HG03039 (cell line): ENCODE data around the gene GCG.

Experiments
- ATAC-seq: cut with Tn5 transposase; IDR thresholded peaks from one replicate; pipeline ENCODE4 v1.9.1; 2021; ENCODE audit warnings: mild to moderate bottlenecking, moderate library complexity; ENCODE audit not compliant: unreplicated experiment

Gene GCG

DNA sequence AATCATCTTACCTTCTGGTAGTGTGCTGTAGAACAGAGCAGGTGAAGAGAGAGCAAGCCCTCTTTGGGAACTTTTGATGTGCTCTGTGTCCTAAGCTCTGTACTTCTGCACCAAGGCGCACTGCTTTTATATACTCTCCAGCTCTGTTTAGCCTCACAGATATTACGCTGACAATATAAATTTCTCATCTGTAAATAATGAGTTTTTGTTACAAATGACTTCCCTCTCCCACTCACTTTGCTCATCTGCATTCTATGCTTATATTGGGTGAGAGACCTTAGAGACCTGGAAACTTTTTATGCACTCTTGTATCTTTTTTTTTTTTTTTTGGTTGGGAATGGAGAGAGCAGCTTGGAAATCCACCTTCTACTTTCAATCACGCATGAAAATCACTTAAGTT lies at the start of gene GCG:
TSS of gene GCG (minus strand) at position 101 of the 400 bp plus-strand sequence. CDS start 3,069 bp downstream, outside the sequence.
- ATAC-seq = no peak

DNA sequence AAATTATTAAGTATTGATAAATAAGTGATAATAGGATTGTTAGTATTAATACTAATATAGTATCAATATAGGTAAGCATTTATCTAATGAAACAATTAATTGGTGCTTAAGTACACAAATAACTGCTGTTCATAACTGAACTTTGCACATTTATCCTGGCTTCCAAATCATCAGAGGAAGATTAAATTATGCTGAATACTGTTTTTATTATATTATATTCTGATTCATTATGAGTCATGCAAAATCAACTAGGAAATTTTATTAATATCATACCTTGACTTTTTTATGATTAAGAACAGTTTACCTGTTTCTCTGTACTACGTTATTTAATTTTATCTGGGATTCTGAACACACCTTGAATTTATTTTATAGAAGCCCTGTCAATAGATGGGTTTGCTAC lies 48.6 kb upstream of the GCG start:
- no peak for ATAC-seq

DNA sequence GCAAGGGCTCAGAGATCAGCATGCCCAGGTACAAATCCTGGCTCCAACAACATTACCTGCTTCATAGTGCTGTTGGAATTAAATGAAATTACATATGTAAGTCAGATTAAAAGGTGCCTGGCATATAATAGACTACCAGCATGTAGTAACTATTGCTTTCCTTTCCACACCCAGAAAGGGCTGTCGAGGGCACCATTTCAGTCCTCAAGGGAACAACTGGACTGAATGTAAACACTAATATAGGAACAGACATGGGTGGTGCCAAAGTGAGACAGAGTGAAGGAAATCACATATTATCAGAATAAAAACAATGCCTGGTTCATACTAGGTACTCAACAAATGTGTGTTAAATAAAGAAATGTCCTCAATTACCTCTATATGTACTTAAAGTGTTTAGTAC lies 47.9 kb upstream of the GCG start:
- no peak for ATAC-seq

DNA sequence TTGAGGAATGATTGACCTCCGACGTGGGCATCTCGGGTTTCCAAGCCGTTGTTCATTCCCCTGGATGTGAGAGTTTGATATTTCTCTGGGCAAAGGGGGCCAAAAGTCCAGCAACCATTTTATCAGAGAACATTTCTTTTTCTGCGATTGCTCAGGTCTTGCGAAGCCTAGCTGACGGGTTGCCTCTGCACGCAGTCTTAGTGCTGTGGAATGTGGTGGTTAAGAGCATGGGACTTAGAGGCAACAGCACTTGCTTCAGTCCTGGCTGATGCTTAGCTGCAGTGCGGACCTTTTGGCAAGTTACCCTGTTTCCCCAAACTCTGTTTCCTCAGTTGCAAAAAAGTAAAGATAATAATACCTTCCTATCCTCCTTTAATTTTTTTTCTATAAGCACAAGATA lies 46.2 kb upstream of the GCG start:
- no peak for ATAC-seq

DNA sequence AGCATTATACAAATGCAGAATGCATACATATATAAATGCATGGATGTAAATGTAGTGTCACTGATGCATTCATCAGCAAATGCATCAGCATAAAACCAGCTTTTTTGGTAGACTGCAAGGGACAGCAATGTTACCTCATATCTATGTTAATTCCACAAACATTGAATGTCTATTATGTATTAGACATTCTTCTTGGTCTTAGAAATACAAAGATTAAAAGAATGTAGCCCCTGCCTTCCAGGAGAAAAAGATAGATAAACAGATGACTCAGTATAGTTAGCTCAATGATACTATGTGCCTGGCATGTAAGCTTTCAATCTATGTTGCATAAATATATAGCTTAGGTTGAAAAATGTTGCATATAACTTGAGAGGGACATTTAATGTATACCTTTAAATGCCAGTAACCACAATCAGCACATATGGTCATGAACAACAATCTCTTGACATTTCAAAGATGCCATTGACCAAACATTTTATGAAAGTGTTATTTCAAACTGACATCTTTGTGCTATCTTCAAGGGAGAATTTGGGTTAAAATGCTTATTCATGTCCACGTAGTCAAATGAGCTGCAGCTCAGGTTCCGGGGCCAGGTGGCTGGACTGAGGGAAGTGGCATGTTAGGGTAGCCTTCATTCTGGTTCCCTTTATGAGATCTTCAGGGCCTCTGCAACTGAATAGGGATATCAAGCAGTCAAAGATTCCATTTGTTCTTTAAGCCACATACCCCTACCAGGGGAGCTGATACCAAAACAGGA lies 45.2 kb upstream of the GCG start:
- ATAC-seq = no peak

DNA sequence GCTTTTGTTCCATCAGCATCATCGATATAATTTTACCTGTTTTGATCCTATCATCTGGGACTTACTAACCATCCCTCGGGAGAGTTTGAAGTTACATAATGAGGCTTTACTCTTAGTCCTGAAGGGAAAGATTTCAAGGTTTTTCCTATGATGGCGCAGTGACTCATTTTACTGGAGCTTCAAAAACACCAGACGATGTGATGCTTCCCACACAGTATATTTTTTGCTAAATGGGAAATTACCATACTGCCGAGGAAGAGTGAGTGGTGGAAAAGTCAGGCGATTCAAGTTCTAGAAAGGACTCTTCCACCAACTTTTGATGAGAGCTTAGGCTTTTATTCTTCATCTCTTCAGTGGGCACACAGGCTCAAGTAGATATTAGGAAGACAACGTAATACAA lies 44.6 kb upstream of the GCG start:
- no peak for ATAC-seq

DNA sequence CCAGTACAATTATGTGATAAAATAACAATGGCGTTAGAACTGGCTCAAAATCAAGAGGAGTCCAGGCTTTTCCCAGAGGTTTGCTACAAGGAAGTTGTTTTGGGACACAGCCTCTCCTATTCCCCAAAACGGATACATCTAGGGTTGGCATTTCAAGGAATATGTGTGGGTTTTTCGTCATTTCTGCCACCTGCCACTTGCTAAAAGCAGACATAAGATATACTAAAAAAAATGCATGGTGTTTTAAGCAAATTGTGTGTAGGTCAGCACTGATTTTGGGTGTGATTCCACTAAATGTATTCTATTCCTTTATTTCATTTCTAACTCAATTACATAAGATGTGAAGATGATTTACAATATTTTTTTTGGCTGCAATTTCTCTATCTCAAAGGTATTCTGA lies 36.4 kb upstream of the GCG start:
- no peak for ATAC-seq

DNA sequence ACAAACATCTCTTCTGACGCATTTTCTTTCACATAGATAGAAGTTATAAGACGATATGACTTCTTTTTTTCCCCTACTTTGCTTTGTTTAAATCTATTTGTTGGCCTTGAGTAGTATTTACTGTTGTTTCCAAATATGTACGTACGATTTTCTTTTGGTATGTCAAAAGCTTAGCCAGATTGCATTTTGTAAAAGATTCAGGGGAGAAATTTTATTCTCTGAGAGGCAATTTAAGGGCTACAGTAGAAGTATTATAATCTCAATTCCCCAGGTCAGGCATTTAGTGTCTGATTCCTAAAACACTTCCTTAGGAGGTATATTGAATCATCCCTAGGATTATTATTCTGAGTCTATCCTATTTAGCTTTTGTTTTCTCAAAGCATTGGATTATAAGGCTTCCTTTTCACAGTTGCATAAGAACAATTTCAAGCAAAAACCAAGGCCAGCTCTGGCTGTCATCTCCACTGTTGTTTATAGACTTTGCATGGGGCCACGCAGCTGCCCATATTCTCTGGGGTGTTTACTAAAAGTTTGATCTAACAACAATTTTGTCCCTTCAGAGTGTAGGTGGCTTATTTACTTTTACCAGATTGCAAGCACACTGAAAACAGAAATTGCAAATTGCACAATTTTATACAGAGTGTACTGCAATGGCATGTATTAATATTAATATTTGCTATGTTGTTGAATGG lies 33.6 kb upstream of the GCG start:
- no peak for ATAC-seq

DNA sequence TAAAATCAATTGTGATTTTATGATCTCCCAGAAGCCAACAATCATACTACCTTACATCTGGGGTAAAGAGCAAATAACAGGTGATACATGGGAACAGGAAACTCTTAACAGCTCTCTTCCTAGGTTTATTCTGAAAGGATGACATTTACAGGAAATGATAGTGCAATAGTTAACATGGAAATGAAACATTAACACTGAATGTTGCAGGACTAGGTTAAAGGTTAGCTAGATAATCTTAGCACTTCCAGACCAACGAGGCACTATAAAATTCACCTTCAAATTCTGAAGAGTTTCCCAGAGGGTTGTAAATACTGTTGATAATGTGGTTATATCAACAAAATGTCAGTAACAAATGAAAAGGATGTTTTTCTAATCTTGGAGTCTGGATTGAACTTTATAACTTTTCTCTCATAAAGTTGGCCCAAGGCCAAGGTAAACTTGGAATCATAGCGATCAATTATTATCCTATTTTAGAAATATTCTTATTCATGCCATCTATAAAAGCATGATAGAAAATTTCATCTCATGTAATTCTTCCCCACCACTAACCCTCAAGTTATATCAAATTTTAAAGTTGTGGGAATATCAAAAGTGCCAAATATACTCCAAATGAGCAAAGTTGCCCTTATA lies 32.9 kb upstream of the GCG start:
- no peak for ATAC-seq

DNA sequence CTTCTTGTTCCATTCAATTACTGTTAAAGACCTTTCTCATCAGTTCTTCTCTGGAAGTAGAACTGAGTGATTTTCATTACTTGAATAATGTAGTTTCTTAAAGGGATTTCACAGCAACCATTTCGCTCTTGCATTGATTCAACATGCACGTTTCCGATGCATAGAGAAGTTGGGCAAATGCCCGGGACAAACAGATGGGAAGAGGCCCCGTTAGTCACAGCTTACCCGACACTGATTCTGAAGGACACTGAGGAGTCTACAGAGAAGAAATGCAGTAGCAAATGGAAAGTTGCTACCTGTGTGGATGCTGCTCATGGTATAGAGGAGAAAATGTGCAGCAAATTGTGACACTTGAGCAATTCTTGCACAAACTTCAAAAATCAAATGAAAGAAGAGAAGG lies 32.3 kb upstream of the GCG start:
- no peak for ATAC-seq

DNA sequence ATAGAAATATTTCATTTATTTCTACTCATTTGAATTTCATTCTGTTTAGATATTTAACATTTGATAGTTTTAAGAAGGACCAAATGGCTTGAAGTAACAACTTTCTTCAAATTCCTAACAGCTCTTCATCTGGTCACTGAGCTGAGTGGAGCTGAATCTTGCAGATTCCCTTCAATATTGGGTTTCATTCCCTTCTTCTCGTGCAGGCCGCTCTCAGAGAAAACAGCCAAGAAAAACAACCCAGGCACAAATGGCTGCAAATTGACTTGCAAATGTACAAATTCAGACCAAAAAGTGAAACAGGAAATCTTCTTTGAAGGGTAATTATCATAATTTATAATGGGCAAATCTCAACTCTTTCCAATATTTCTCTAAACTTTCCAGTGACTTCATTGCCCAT lies 30.3 kb upstream of the GCG start:
- ATAC-seq = no peak

DNA sequence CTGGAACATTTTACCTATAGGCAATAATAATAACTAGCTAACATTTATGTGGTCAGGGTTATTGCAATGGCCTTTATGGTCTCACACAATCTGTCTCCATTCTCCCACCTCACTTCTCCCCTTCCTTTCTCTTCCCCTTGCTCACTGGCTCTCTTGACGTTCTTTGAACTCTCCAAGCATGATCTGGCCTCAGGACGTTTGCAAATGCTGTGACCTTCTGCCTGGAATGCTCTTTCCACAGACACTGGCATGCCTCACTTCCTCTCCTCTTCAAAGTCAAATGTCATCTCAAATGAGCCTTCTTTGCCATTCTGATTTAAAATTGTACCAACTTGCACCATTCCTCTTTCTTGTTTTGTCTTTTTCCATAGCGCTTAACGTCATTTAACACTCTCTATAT lies 25.3 kb upstream of the GCG start:
- no peak for ATAC-seq

DNA sequence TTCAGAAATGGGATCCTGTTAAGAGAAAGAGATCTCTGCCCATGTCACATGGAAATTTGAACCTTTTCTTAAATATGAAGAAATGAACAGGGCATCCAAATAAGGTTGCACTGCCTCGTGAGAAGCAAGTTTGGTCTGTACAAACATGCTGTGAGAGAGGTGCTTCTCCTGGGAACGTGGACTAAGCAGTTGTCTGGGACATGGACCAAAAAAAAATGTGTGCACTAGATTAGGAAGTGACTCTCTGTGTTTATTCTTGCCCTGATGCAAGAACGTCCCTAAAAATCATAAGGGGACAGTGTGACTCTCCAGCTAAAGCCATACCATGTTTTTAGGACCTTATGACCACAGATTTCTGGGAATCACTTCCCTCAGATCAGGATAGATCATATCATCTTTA lies 23.7 kb upstream of the GCG start:
- no peak for ATAC-seq

DNA sequence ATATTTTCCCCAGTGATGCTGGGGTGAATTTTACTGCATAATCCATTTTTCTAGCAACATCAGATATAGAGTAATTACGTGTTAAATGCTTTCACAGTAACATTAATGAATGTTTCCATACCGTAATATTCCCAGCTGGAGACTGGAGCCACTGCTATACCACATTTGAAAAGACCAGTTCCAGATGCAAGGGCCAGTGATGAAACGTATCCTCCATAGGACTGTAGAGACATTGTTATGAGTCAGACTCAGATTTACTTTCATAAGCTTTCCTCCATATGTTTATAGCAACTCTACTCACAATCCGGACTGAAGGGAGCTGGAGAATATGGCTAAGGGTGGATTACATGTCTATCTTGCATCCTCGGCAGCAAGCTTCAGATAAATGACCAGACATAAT lies 22.7 kb upstream of the GCG start:
- no peak for ATAC-seq

DNA sequence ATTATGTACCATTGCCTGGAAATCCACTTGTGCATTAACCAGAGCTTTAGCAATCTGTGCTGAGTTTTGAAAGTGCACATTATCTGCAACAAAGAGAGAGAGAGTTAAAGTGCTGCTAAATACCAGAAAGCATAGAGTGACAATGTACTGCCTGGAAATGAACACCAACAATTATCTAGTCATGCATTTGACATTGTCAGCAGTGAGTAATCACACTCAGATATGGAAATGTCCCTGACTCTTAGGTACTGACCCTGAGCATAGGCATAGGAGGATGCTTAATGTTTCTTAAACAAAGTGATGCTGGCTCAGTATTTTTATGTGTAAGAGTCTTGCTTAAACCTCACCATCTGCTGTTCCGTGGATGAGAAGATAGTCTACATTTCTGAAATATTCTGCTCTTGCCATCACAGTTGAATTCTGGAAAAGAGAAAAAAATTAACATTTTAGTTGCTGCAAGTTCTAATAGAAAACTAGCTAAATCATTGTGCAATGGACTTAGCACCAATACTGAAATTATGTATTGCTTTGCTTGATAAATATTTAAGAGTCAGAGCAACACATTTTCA lies 20.8 kb upstream of the GCG start:
- no peak for ATAC-seq

DNA sequence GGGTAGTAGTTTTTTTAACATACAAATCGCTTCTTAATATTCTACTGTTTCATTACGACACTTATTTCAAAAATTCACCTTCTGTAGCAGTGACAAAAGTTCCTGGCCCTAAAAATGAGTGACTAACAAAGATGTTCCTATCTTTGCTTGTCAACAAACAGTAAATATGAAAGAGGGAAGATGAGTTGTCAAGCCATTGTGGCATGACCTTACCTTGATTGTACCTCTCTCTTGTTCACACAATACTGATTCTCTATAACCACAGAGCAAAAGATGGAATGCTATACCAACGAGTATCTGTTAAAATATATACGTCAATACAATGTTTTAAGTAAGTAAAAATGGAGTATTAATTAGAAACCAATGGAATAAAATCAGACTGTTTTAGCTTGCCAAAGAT lies 14.7 kb upstream of the GCG start:
- no peak for ATAC-seq

DNA sequence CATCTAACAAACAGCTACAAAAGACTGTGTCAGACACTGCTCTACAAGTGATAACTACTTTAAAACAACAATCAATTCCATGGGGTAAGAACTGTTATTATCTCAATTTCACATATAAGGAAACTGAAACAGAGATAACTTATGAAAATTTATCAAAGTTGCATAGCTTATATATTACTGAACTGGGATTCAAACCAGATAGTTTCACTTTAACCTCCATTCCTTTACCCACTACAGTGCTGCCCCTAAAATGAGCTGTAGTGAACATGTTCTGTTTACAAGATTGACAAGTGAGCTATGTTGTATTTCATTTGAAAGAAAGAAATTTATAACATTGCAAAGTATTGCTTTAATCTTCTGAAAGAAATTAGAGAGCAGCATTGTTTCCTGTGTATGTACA lies 14.1 kb upstream of the GCG start:
- no peak for ATAC-seq

DNA sequence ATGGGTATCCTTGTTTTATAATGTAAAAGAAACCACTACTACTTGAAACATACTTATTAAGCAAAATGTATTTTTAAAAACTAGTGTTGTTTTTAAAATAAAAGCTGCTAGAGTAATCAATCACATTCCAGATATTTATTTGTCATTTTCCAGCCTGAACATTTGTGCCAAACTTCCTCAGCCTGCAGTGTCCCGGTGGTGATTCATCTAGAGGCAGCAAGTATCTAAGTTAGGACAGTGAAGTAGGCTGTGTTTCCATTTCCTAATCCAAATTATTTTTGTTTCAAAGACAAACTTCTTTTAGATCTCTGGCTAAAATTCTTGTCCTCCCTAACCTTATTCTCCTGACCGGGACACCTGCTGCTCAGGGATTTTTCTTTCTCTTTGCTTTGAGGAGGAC lies 12.8 kb upstream of the GCG start:
- ATAC-seq = no peak

DNA sequence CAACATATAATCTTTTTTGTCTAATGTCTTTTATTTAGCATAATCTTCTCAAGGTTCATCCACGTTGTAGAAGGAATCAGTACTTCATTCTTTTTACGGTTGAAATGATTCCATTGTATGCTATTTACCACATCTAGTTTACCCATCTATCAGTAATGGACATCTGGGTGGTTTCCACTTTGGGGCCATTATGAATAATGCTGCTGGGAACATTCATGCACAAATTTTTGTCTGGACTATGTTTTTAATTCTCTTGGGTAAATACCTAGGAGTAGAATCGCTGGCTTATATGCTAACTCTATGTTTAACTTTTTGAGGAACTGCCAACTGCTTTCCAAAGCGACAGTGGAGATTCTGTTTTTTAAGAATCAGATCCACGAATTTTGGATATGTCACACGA lies 7.4 kb upstream of the GCG start:
- no peak for ATAC-seq

DNA sequence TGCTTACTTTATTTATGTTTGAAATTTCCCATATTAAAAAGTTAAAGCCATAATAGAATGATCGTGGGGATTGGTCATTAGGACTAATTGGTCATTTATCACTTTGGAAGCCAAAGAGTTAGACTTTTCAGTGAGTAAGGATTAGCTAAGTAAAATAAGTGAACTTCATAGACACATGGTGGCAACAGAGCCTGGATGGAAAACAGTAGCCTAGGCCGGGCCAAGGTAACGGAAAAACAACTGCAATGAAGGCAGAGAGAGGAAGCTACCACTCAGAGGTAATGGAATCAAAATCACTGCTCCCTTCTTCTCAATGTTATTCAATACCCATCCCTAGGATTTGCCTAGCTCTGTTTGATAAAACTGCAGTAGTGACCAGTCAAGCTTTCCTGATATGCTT lies 4.1 kb upstream of the GCG start:
- no peak for ATAC-seq

DNA sequence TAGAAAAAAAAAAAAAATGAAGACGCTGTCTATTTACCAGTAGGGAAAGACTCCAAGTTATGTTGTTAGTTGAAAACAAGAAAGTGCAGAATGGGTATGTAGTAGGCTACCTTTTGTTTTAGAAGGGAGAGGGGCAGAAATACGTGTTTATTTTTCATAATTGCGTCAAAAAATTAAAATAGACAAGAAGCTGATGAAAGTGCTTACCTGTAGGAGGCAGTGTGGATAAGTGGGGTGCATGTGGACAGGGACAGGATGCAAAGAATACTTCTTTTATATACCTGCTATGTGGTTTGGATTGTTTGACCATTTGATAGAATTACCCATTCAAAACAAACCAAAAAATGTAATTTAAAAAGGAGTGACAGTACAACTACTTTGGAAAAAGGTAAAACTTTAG lies 3.0 kb upstream of the GCG start:
- no peak for ATAC-seq

DNA sequence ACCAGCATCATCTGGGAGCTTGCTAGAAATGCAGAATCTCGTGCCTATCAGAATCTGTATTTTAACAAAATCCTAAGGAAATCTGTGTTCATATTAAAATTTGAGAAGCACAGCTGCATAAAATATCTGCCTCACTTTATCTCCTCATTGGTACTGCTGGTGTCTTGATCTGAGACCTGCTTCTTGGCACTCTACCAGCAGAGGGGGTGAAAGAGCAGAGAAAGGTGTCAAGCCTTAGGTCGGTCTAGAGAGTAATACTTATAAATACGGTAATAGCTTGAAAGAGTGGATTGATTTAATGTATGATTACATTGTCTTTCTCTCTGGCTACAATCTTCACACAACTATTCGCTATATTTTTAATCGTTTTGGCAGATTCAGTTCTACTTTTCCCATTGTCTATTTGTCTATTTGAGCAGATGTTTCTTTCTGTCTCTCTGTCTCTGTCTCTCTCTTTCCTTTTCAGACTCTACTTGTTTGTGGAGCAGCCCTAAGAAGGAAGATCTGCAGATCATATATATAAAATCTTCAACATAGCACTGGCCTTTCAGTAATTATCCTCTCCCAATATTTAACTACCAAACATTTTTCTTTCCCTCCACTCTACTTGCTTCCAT lies 1.7 kb upstream of the GCG start:
- peak; percentile 96 for ATAC-seq
